SU-DHL-6 (cell line): ENCODE measurements around the gene TSPAN6.

Experiments
- H2AFZ ChIP-seq: fragments of 200-600 bp; sonication (generic); 2 replicates; pipeline ENCODE4 v1.6.1; 2014; ENCODE audit warnings: low read depth, mild to moderate bottlenecking, moderate library complexity, mixed read lengths, antibody characterized with exemption, low read length; ENCODE audit not compliant: severe bottlenecking
- H3F3A ChIP-seq: fragments of 200-600 bp; shearing (Covaris generic); 2 replicates; pipeline ENCODE4 v1.6.0; 2016; ENCODE audit warnings: antibody characterized with exemption, mild to moderate bottlenecking; ENCODE audit not compliant: insufficient read depth
- H3K27ac ChIP-seq: fragments of 200-600 bp; sonication (generic); 2 replicates; pipeline ENCODE4 v1.5.1; 2016; ENCODE audit warnings: low read depth, mild to moderate bottlenecking, low read length, moderate library complexity, mixed read lengths
- H3K27me3 ChIP-seq: fragments of 200-600 bp; sonication (generic), shearing (Covaris generic); 2 replicates; pipeline ENCODE4 v1.6.0; 2014; ENCODE audit warnings: mild to moderate bottlenecking, low read length
- H3K36me3 ChIP-seq: fragments of 200-600 bp; sonication (generic); 2 replicates; pipeline ENCODE4 v1.6.1; 2014; ENCODE audit warnings: mild to moderate bottlenecking, low read length, mixed read lengths
- H3K4me2 ChIP-seq: fragments of 300-600, 200-600 bp; shearing (Covaris generic), sonication (generic); 2 replicates; pipeline ENCODE4 v1.6.0; 2014; ENCODE audit warnings: low read length, low read depth, mild to moderate bottlenecking; ENCODE audit not compliant: poor library complexity, severe bottlenecking
- H3K4me3 ChIP-seq: fragments of 200-600 bp; sonication (generic); 2 replicates; pipeline ENCODE4 v1.5.1; 2014; ENCODE audit warnings: antibody characterized with exemption, low read length, mild to moderate bottlenecking, mixed read lengths; ENCODE audit not compliant: insufficient read depth, poor library complexity, severe bottlenecking
- H3K79me2 ChIP-seq: fragments of 200-600 bp; sonication (generic); 2 replicates; pipeline ENCODE4 v1.6.1; 2014; ENCODE audit warnings: mild to moderate bottlenecking, low read length, moderate library complexity; ENCODE audit not compliant: insufficient read depth
- H3K9ac ChIP-seq: fragments of 200-600 bp; sonication (generic); 2 replicates; pipeline ENCODE4 v1.7.0; 2014; ENCODE audit warnings: mild to moderate bottlenecking, low read length
- H3K9me2 ChIP-seq: fragments of 200-600 bp; sonication (generic); replicated peaks from 2 replicates; pipeline ENCODE4 v1.6.1; 2014; ENCODE audit warnings: low read length; ENCODE audit not compliant: insufficient read depth
- H3K9me3 ChIP-seq: fragments of 200-600 bp; sonication (generic); 2 replicates; pipeline ENCODE4 v1.6.1; 2014; ENCODE audit warnings: low read length, mixed read lengths; ENCODE audit not compliant: insufficient read depth
- H4K20me1 ChIP-seq: fragments of 200-600 bp; sonication (generic); 2 replicates; pipeline ENCODE4 v1.6.1; 2014; ENCODE audit warnings: low read depth, mild to moderate bottlenecking, antibody characterized with exemption, low read length, moderate library complexity, mixed read lengths
- CTCF ChIP-seq: fragments of 200-600 bp; sonication (generic); IDR thresholded peaks from one replicate; pipeline ENCODE4 v1.5.1; 2017; ENCODE audit warnings: antibody characterized with exemption, mild to moderate bottlenecking, low read length, moderate library complexity; ENCODE audit not compliant: insufficient read depth, poor library complexity, severe bottlenecking
- EZH2phosphoT487 ChIP-seq: fragments of 200-600 bp; sonication (generic), shearing (Covaris generic); conservative IDR thresholded peaks from 2 replicates; pipeline ENCODE4 v1.6.1; 2018; ENCODE audit warnings: mild to moderate bottlenecking, antibody characterized with exemption, low read length, moderate library complexity, mixed read lengths

The TSPAN6 gene

GRCh38 chrX:100662170-100662569 lies 25.6 kb upstream of the TSPAN6 start:
- no peaks in the 10 kb centered on the region for H3K36me3 ChIP-seq
- no peaks in the 10 kb centered on the region for H3K9me3 ChIP-seq
- no peak overlapping the region for H3K27ac ChIP-seq
- no peaks in the 10 kb centered on the region for H3K27me3 ChIP-seq
- no peak overlapping the region for H2AFZ ChIP-seq
- H3K4me2 ChIP-seq, result no peak overlapping the region
- no peak overlapping the region for H3K4me3 ChIP-seq
- TF ChIP-seq CTCF (no peak), EZH2phosphoT487 (no peak)
- H4K20me1 ChIP-seq, result no peaks in the 10 kb centered on the region
- no peaks in the 10 kb centered on the region for H3F3A ChIP-seq
- H3K9me2 ChIP-seq, result no peaks in the 10 kb centered on the region
- no peak overlapping the region for H3K9ac ChIP-seq
- H3K79me2 ChIP-seq, result no peaks in the 10 kb centered on the region

GRCh38 chrX:100659431-100660137 lies 23.0 kb upstream of the TSPAN6 start:
- H3K9me2 ChIP-seq, result no peaks in the 10 kb centered on the region
- H3K79me2 ChIP-seq, result no peaks in the 10 kb centered on the region
- no peaks in the 10 kb centered on the region for H3K9me3 ChIP-seq
- H3K4me2 ChIP-seq, result no peak overlapping the region
- no peaks in the 10 kb centered on the region for H4K20me1 ChIP-seq
- H2AFZ ChIP-seq, result no peak overlapping the region
- H3K9ac ChIP-seq, result no peak overlapping the region
- no peaks in the 10 kb centered on the region for H3K36me3 ChIP-seq
- no peaks in the 10 kb centered on the region for H3F3A ChIP-seq
- no peaks in the 10 kb centered on the region for H3K27me3 ChIP-seq
- H3K4me3 ChIP-seq, result no peak overlapping the region
- TF ChIP-seq CTCF (no peak), EZH2phosphoT487 (no peak)
- no peak overlapping the region for H3K27ac ChIP-seq

GRCh38 chrX:100658941-100659381 lies 22.4 kb upstream of the TSPAN6 start:
- no peaks in the 10 kb centered on the region for H3K9me3 ChIP-seq

More at GRCh38 chrX:100658941-100659381, 22.4 kb upstream of the TSPAN6 start:
- Histone ChIP-seq H3K9me2 (no peaks in the 10 kb centered on the region), H4K20me1 (no peaks in the 10 kb centered on the region), H2AFZ (no peak overlapping the region), H3K4me2 (no peak overlapping the region), H3K27me3 (no peaks in the 10 kb centered on the region), H3K36me3 (no peaks in the 10 kb centered on the region), H3K79me2 (no peaks in the 10 kb centered on the region), H3K4me3 (no peak overlapping the region), H3K27ac (no peak overlapping the region), H3F3A (no peaks in the 10 kb centered on the region), H3K9ac (no peak overlapping the region)
- no peak for TF ChIP-seq CTCF
- TF ChIP-seq EZH2phosphoT487, result no peak
